H1 (cell line): Measurements from ENCODE around the gene FTSJ3. TPM values are rescaled to one million over a fixed set of nuclear protein-coding genes. Genes with fewer than 3 reads are reported as not detected.

Experiments used
- BCL11A ChIP-seq, 2 experiments: IDR thresholded peaks; one replicate each; pipeline ENCODE4 v1.6.1; 2011; ENCODE audit warnings: low read depth in 2 of 2, low read length in 2 of 2, mild to moderate bottlenecking in 2 of 2
- FOSL1 ChIP-seq: IDR thresholded peaks from 2 replicates; pipeline ENCODE4 v1.6.1; 2011; ENCODE audit warnings: mild to moderate bottlenecking, low read depth, low read length, moderate library complexity; ENCODE audit not compliant: insufficient read depth
- PHF8 ChIP-seq: fragments of 200-600 bp; sonication (generic); conservative IDR thresholded peaks from 2 replicates; pipeline ENCODE4 v1.7.1; 2012; ENCODE audit warnings: low read depth, mild to moderate bottlenecking, inconsistent platforms, low read length, moderate library complexity
- ZNF274 ChIP-seq: IDR thresholded peaks from 2 replicates; pipeline ENCODE4 v1.7.0; 2012; ENCODE audit warnings: low read length, borderline replicate concordance; ENCODE audit errors: extremely low read depth
- polyA plus RNA-seq, 7 experiments: library from polyadenylated mRNA; depleted of rRNA in 3 of 7; stranded (reverse) in 5 of 7; unstranded in 2 of 7; fragments of >200 nt in 5 of 7; fragments of 200-250 nt in 2 of 7; gene quantifications; 1 replicate in 5 of 7; 2 replicates in 1 of 7; 4 replicates in 1 of 7; pipeline versions ENCODE4 v1.2.1 to v1.2.3, GENCODE V29; 2011 to 2013; ENCODE audit warnings: missing spikeins in 2 of 7, mixed read lengths in 2 of 7
- total RNA-seq: library from RNA; stranded (reverse); fragmentation: NEBNext Ultra II Directional; extraction: Animal tissue kit (Norgen Biotek cat#: 25700); gene quantifications from 2 replicates; pipeline ENCODE4 v1.2.1, GENCODE V29; 2021

The FTSJ3 gene
- total and polyA plus RNA-seq, 2 of the 8 experiments (the other 6 are each of a cell fraction or from before 2014, with no cell fraction given): 42.7 to 77.2 TPM

- TF ChIP-seq ZNF274 (no peak), PHF8 (no peak), FOSL1 (no peak), BCL11A (IDR thresholded peaks at IDR 0.05; ENCODE audit: low read depth in 2 of 2, low read length in 2 of 2) (no peak)
Observed at GRCh38 chr17:63780928-63781327, 46.5 kb downstream of the FTSJ3 start (continued).
